GM12801 (cell line): Measurements from ENCODE around the gene FSTL1.

ENCODE experiments used
- TF ChIP-seq, protein P1 (sequence below): IDR thresholded peaks from one replicate; pipeline ENCODE4 v1.5.1; 2011; ENCODE audit warnings: control low read depth; ENCODE audit not compliant: insufficient read length; ENCODE audit errors: extremely low read depth

Gene FSTL1

GRCh38 chr3:120420928-120421551 is 29.8 kb downstream of the FSTL1 start:
- TF ChIP-seq, protein P1, sequence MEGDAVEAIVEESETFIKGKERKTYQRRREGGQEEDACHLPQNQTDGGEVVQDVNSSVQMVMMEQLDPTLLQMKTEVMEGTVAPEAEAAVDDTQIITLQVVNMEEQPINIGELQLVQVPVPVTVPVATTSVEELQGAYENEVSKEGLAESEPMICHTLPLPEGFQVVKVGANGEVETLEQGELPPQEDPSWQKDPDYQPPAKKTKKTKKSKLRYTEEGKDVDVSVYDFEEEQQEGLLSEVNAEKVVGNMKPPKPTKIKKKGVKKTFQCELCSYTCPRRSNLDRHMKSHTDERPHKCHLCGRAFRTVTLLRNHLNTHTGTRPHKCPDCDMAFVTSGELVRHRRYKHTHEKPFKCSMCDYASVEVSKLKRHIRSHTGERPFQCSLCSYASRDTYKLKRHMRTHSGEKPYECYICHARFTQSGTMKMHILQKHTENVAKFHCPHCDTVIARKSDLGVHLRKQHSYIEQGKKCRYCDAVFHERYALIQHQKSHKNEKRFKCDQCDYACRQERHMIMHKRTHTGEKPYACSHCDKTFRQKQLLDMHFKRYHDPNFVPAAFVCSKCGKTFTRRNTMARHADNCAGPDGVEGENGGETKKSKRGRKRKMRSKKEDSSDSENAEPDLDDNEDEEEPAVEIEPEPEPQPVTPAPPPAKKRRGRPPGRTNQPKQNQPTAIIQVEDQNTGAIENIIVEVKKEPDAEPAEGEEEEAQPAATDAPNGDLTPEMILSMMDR, result no peak

DNA sequence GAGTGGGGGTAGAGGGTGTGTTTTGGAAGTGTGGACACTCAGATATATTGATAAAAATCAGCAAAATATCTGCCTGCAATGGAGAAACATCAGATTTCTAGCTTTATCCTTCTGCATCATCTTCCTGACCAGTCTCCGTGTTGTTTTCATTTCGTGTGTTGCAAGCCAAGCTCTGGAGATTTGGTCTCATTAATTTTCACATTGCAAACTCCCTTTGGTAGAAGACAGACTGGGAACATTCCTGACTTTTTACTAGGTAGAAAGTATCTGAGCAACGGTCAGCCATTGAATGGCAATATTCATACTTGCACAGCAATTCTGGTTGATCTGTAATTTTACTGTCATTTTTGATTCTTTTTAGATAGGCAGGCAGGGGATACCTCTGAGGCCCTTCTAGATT is 30.4 kb downstream of the FSTL1 start:
- TF ChIP-seq, protein P1, result no peak

GRCh38 chr3:120419797-120420196 is 31.0 kb downstream of the FSTL1 start:
- TF ChIP-seq, protein P1, result no peak

- TF ChIP-seq, protein P1, result no peak
These were observed 31.8 kb downstream of the FSTL1 start for GRCh38 chr3:120418866-120419490.

- TF ChIP-seq, protein P1, result no peak
These were observed 32.3 kb downstream of the FSTL1 start for GRCh38 chr3:120418446-120418845.

DNA sequence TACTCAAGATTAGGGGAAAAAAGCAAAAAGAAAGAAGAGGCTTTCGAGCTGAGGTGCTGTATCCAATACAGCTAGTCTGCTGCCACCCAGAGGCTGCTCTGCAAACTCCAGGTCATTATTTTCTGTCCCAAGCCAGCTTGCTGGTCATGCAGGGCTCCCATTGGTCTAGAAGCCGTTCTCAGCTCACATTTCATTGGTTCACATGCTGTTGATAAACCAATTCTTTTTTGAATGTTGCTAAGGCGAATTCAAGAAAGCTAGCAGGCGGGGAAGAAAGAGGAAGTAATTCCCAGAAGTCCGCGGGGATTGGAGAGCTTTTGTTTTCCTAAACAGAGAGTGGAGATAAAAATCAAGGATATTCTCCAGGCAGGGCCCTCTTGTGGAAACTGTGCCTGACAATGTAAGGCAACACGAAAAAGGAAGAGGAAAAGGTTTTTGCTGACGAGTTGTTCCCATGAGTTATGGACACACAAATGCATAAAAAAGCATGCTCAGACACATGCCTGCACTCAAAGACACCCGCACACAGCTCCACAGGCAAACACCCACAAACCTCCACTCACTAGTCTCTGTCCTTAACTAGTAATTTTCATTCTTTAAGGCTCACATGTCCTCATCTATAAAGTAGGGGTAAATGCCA is 33.4 kb downstream of the FSTL1 start:
- TF ChIP-seq, protein P1, result peak; percentile 28

GRCh38 chr3:120416868-120417267 is 33.9 kb downstream of the FSTL1 start:
- TF ChIP-seq, protein P1, result no peak
